A673 (cell line): ENCODE measurements around the gene ZNF493.

Experiments used
- CTCF ChIP-seq: fragments of 300-800, 200-600 bp; sonication (generic); conservative IDR thresholded peaks from 2 replicates; pipeline ENCODE4 v1.5.1; 2017; ENCODE audit warnings: low read depth, mild to moderate bottlenecking, antibody characterized with exemption, low read length, moderate library complexity, mixed read lengths
- EZH2 ChIP-seq: fragments of 200-600 bp; sonication (generic); IDR thresholded peaks from 2 replicates; pipeline ENCODE4 v1.6.1; 2017; ENCODE audit warnings: borderline replicate concordance, low read depth, mild to moderate bottlenecking, mixed read lengths, antibody characterized with exemption, low read length; ENCODE audit not compliant: poor library complexity, severe bottlenecking

DNA sequence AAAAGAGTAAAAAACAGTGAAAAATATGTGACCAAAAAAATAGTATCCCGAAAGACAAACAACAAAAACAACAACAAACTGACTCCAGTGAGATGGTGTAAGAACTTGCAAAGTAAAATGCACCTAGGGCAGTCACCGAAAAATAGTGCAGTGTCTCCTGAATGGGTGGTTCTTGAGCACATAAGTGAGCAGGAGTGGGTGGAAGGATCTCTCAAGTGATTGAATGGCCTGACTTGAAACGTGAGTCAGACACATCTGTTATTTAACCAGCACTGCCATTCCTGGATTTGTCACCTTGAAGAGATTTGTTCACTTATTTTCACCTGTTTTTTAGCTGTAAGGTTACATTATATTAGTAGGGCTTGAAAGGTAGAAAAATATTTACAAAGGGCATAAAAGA lies 34.6 kb upstream of the ZNF493 start:
- TF ChIP-seq CTCF (no peak), EZH2 (no peak)
